Activated naive CD4-positive, alpha-beta T cell treated with anti-CD3 and anti-CD28 coated beads for 36 hours (primary cell): Measurements from ENCODE around the gene TANC1. TPM values are rescaled to one million over a fixed set of nuclear protein-coding genes. Genes with fewer than 3 reads are reported as not detected.

Experiments used
- CTCF ChIA-PET: fragments of 350-600 bp; sonication (Branson Sonifier 250); formaldehyde crosslinking; loops from one replicate; lab custom pipeline; 2021; ENCODE audit warnings: antibody characterized with exemption; lab: Charles Lee
- DNase-seq: peaks from one replicate; pipeline ENCODE4 v3.0.0-alpha.2; 2020
- H3K27ac Mint-ChIP-seq: one replicate; pipeline ENCODE4 v1.8.0; 2021; ENCODE audit warnings: mild to moderate bottlenecking, mixed read lengths
- H3K27me3 Mint-ChIP-seq: one replicate; pipeline ENCODE4 v1.8.0; 2021; ENCODE audit warnings: low read depth, mixed read lengths
- H3K36me3 Mint-ChIP-seq: one replicate; pipeline ENCODE4 v1.8.0; 2021; ENCODE audit warnings: low read depth, mixed read lengths
- H3K4me1 Mint-ChIP-seq: one replicate; pipeline ENCODE4 v1.8.0; 2021; ENCODE audit warnings: low read depth, mixed read lengths
- H3K4me3 Mint-ChIP-seq: one replicate; pipeline ENCODE4 v1.8.0; 2021; ENCODE audit warnings: mild to moderate bottlenecking, moderate library complexity, mixed read lengths
- H3K9me3 Mint-ChIP-seq: one replicate; pipeline ENCODE4 v1.8.0; 2021; ENCODE audit warnings: mixed read lengths
- intact Hi-C: fragments of 100-400 bp; cut with micrococcal nuclease; formaldehyde crosslinking; loops from one replicate; pipeline ENCODE4 v1.15.1; 2023
- total RNA-seq, 2 experiments: library from RNA; stranded (reverse); gene quantifications; one replicate each; pipeline ENCODE4 v1.2.3, GENCODE V29; 2021

TANC1 gene
- total RNA-seq, 2 experiments from 2014 or later = 2.0 to 2.3 TPM

DNA sequence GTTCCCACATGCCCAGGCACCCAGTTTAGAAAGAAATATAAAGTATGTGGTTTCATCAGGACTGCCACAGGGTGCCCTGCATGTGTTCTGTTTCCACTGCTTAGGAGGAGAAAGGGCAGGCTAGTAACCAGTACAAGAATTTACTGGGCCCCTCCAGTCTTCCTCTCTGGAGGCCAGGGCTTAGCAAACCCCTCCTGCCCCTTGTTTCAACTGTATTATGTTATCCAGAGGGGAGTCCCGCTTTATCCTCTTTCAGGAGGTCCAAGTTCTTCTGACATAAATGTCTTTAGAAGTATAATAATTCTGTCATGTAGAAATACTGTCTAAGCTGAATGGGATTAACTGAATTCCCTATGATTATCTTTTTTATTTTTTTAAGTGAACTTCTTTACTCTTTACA, 185.9 kb downstream of the TANC1 start:
- intact Hi-C loops = loop anchor here (5.0 kb wide), 1 partner anchor 133 kb away; the partner anchor contains the start of gene WDSUB1
- H3K27me3 Mint-ChIP-seq = no peaks in the 10 kb centered on the region
- CTCF ChIA-PET = no interaction called here
- no peaks in the 10 kb centered on the region for H3K36me3 Mint-ChIP-seq
- no peak overlapping the region for H3K4me3 Mint-ChIP-seq
- peaks cover 18% of the 10 kb centered on the region for H3K4me1 Mint-ChIP-seq
- no peaks in the 10 kb centered on the region for H3K9me3 Mint-ChIP-seq
- DNase-seq = no peak
- no peak overlapping the region for H3K27ac Mint-ChIP-seq

DNA sequence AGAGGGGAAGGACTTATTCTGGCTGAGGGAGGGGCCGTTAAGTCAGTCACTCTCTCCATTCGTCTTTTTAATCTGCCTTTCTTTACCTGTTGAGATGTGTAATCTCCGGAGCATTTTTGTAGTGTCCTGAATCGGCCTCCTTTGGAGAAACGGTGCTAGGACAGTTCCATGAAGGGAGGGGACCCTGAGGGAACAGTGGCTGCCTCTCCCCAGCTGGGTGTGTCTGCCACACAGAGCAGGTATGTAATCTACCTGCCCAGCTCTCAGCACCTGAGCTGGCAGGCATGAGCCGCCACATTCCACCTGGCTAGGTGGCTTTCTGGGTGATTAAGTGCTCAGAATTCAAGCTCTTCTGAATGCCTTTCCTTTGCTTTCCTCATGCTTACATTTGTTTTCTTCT, 186.9 kb downstream of the TANC1 start:
- CTCF ChIA-PET = interaction anchor here (0.7 kb wide), 1 partner anchor 8 kb away, joined by 5 read pairs; no protein-coding TSS in a partner anchor
- Mint-ChIP-seq H3K27me3 (no peaks in the 10 kb centered on the region), H3K4me1 (peaks cover 18% of the 10 kb centered on the region), H3K27ac (no peak overlapping the region), H3K4me3 (no peak overlapping the region), H3K9me3 (no peaks in the 10 kb centered on the region), H3K36me3 (no peaks in the 10 kb centered on the region)
- DNase-seq = no peak
- intact Hi-C loops = no loop called here

DNA sequence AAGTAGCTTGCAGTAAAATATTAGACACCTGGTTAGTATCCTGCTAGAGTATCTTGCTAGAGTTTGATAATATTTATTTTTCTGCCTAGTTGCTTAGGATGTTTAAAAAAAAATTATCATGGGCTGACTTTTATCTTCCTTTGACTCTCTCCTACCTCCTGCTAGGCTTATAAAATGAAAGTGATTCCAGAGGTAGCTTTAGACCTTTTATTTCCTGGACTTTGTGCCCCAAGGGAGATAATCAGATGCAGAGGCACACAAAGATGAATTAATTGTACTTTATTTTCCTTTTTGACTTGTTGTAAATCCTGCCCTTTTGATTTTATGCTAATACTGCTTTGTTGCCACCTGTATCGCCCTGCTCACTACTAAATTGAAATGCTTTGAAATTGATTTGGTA, 187.4 kb downstream of the TANC1 start:
- DNase-seq = no peak
- Mint-ChIP-seq H3K4me1 (peaks cover 22% of the 10 kb centered on the region), H3K36me3 (no peaks in the 10 kb centered on the region), H3K4me3 (no peak overlapping the region), H3K27me3 (no peaks in the 10 kb centered on the region), H3K9me3 (no peaks in the 10 kb centered on the region), H3K27ac (no peak overlapping the region)
- CTCF ChIA-PET = no interaction called here
- intact Hi-C loops = no loop called here

DNA sequence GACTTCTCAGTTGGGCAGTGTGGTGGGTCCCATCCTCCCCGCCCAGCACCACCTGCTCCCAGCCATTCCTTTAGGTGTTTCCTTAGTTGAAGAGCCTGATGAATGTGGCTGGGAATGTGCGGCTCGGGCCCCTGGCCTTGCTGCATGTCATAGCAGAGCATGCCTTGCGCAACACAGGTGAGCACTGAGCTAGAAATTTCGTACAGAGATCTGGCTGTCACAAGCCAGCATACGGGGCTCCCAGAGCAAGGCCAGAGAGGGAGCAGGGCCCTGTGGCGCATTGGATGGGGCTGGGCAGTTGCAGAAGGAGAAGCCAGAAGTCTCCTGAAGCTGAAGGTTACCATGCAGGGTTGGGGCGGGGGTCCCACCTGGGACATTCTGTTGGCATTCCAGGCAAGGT, 188.4 kb downstream of the TANC1 start:
- peaks cover 27% of the 10 kb centered on the region for H3K4me1 Mint-ChIP-seq
- no peak overlapping the region for H3K27ac Mint-ChIP-seq
- intact Hi-C loops = no loop called here
- DNase-seq = no peak
- no peak overlapping the region for H3K4me3 Mint-ChIP-seq
- no peaks in the 10 kb centered on the region for H3K9me3 Mint-ChIP-seq
- no peaks in the 10 kb centered on the region for H3K36me3 Mint-ChIP-seq
- CTCF ChIA-PET = no interaction called here
- H3K27me3 Mint-ChIP-seq = no peaks in the 10 kb centered on the region

DNA sequence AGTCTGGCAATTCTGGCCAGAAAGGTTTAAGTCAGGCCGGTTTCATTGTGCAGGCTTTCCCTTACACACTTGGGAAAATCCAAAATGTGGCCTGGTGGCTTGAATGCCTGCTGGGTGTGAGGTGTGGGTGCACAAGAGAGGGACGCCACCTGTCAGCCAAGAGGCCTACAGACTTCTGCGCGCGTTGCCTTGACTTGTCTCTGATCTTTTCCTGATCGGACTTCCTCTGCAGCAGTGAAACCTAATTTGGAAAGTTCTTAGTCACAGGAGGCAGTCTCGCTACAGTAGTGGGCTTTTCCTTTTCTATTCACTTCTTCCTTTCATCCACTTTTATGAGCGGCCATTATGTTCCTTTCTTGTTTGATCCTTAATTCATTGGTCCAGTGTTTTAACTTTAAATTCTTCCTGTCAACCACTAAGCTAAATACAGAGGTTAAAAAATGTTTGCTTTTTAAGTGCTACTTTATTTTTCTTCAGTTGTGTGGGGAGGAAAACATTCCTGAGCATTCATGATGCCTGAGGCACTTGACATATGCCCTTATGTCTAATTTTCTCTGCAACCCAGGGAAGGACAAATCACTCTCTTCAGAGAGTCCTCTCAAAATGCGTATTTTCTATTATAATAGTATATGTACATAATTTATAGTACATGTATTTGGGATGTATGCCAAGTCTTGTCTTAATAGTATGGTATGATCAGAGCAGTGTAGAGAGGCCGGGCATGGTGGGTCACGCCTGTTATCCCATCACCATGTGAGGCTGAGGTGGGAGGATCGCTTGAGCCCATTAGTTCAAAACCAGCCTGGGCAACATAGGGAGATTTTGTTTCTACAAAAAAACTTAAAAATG, 189.1 kb downstream of the TANC1 start:
- intact Hi-C loops = no loop called here
- no peak overlapping the region for H3K4me3 Mint-ChIP-seq
- no peaks in the 10 kb centered on the region for H3K36me3 Mint-ChIP-seq
- H3K9me3 Mint-ChIP-seq = no peaks in the 10 kb centered on the region
- H3K27ac Mint-ChIP-seq = no peak overlapping the region
- H3K27me3 Mint-ChIP-seq = no peaks in the 10 kb centered on the region
- CTCF ChIA-PET = no interaction called here
- DNase-seq = peak; percentile 64
- peaks cover 27% of the 10 kb centered on the region for H3K4me1 Mint-ChIP-seq

DNA sequence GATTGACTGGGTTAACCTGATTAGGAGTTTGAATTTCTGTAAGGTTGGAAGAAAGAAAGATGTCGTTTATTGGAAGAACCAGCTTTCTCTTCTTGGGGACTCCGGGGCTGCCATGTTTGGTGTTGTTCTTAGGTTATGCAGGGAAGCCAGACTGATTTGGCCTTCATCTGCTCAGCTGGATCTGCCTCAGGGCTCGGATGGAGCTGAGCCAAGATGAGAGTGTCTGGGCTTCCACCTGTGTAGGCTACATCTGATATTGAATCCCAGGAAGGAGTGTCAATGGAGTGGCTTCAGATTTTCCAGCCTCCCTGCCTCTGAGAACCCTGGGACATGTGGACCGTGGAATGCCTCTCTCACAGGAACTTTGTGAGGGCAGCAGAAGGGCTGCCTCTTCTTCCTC, 192.0 kb downstream of the TANC1 start:
- no peak overlapping the region for H3K27ac Mint-ChIP-seq
- H3K36me3 Mint-ChIP-seq = no peaks in the 10 kb centered on the region
- no peaks in the 10 kb centered on the region for H3K27me3 Mint-ChIP-seq
- CTCF ChIA-PET = interaction anchor here (0.9 to 1.0 kb wide), 2 partner anchors 42 to 262 kb away, joined by 3 read pairs; no protein-coding TSS in a partner anchor
- no peak overlapping the region for H3K4me3 Mint-ChIP-seq
- no peaks in the 10 kb centered on the region for H3K9me3 Mint-ChIP-seq
- intact Hi-C loops = no loop called here
- peaks cover 15% of the 10 kb centered on the region for H3K4me1 Mint-ChIP-seq
- no peak for DNase-seq

DNA sequence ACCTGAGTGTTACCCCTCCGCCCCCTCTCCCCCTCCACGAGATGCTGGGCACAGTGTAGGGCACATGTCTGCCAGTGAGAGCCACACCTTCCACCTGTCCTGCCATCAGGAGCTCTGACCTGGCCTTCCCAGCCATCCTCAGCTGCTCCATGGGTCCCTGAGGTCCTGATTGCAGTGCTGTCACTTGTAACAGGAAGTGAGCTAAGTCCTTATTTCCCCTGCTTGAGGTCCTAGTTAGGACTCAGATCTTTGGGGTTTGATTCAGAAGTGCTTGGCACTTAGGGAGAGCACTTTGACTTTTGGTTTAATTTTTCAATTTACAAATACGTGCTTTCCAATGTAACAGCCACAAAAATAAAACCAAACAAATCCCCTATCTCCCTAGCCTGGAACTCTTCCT, 192.5 kb downstream of the TANC1 start:
- intact Hi-C loops = no loop called here
- Mint-ChIP-seq H3K4me1 (peaks cover 15% of the 10 kb centered on the region), H3K4me3 (no peak overlapping the region), H3K27ac (no peak overlapping the region), H3K9me3 (no peaks in the 10 kb centered on the region), H3K27me3 (no peaks in the 10 kb centered on the region), H3K36me3 (no peaks in the 10 kb centered on the region)
- CTCF ChIA-PET = interaction anchor here (0.9 to 1.0 kb wide), 2 partner anchors 42 to 263 kb away, joined by 3 read pairs; no protein-coding TSS in a partner anchor
- no peak for DNase-seq

DNA sequence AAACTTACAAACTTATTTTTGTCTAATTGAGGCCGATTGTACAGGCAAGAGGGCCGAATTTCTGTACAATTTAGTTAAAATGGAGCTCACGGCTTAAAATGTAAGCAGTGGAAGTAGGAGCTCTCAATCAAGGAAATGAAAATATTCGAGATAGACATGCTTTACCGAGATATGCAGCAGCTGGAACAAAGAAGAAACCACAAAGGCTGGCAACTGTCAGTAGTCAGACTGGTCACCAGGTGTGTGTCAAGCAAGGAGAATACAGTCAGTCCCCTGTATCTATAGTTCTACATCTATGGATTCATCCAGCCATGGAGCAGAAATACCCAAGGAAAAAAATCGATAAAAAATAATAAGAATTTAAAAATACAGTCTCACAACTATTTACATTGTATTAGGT, 195.5 kb downstream of the TANC1 start:
- Mint-ChIP-seq H3K27me3 (no peaks in the 10 kb centered on the region), H3K9me3 (no peaks in the 10 kb centered on the region), H3K36me3 (no peaks in the 10 kb centered on the region), H3K4me3 (no peak overlapping the region), H3K27ac (no peak overlapping the region), H3K4me1 (peaks cover 9% of the 10 kb centered on the region)
- no peak for DNase-seq
- intact Hi-C loops = no loop called here
- CTCF ChIA-PET = interaction anchor here (0.9 to 1.0 kb wide), 2 partner anchors 9 to 12 kb away, joined by 3 to 5 read pairs; no protein-coding TSS in a partner anchor

DNA sequence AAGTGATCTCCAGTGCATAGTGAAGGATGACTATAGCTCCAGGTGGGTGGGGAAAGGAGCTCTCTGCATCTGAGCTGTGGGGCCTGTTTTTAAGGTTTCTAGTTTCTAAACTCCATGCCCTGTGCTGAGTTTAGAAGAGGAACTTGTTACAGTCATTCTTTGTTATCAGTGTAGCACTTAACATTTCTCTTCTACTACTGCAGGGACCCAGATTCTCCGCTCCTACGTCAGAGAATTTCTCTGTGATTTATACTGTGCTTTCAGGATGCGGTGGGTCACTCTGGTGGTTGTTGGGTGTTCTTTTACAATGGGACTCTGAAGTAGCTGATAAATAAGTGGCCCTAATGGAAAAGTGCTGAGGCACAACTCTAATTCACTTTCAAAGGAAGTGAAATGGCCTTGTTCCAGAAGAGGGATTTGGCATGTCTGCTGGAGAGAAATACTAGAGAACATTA, 196.0 kb downstream of the TANC1 start:
- CTCF ChIA-PET = interaction anchor here (1.2 kb wide), 1 partner anchor 46 kb away, joined by 3 read pairs; no protein-coding TSS in a partner anchor
- Mint-ChIP-seq H3K36me3 (no peaks in the 10 kb centered on the region), H3K4me3 (no peak overlapping the region), H3K9me3 (no peaks in the 10 kb centered on the region), H3K27ac (no peak overlapping the region), H3K27me3 (no peaks in the 10 kb centered on the region), H3K4me1 (peaks cover 9% of the 10 kb centered on the region)
- intact Hi-C loops = no loop called here
- DNase-seq = no peak

DNA sequence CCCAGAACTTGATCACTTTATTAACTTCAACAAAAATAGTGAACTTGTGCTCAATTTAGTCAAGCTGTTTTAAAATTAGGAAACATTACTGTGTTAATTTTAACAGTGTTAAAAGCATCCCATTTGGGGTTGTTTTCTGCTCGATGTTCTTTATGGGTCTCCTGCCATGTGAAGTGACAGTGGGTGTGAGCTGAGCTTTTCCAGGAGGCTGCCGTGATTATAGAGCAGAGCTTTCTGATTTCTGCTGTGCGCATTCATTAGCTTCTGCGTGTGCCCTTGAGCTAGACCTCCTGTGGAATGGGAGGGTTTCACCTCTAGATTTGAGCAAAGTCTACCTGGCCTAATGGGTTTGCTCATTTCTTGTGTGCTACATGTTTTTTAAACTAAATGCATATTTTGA, 196.6 kb downstream of the TANC1 start:
- Mint-ChIP-seq H3K4me1 (peaks cover 9% of the 10 kb centered on the region), H3K9me3 (no peaks in the 10 kb centered on the region), H3K36me3 (no peaks in the 10 kb centered on the region), H3K27ac (no peak overlapping the region), H3K27me3 (no peaks in the 10 kb centered on the region), H3K4me3 (no peak overlapping the region)
- CTCF ChIA-PET = interaction anchor here (1.2 kb wide), 1 partner anchor 46 kb away, joined by 3 read pairs; no protein-coding TSS in a partner anchor
- no peak for DNase-seq
- intact Hi-C loops = no loop called here

DNA sequence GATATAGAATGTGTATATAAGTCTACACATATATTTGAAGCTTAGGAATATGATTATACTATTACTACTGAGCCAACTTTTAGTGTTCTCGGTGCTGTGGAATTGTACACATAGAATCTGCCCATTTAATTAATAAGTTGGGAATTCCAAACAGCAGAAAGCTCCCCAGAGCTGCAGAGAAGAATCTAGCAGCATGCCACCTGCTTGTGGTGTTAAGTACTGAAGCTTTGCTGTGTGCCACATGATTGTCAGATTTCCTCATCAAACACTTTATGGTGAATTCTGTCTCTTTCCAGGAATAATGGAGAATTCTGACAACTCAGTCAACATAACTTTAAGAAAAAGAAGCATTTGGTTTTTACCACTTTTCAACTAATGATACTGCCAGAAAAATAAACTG, 200.3 kb downstream of the TANC1 start:
- Mint-ChIP-seq H3K4me3 (no peak overlapping the region), H3K27ac (no peak overlapping the region), H3K36me3 (no peaks in the 10 kb centered on the region), H3K4me1 (no peaks in the 10 kb centered on the region), H3K27me3 (no peaks in the 10 kb centered on the region), H3K9me3 (no peaks in the 10 kb centered on the region)
- no peak for DNase-seq
- intact Hi-C loops = no loop called here
- CTCF ChIA-PET = interaction anchor here (1.0 kb wide), 1 partner anchor 65 kb away, joined by 3 read pairs; no protein-coding TSS in a partner anchor

DNA sequence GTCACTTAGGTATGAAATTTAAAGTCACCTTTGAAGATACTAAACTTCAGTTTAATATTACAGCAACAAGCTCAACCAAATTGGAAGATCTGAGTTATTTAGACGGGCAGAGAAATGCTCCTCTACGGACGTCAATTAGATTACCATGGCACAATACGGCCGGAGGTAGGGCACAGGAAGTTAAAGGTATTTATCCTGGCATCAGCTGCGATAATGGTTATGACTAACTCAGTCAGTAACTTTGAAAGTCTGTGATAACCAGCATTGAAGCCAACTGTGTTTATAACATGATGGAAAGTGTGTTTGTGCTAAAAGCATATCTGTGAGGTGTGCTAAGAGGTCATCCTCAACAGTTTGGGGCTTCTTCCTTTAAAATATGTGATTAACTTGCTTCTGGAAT, 200.7 kb downstream of the TANC1 start:
- H3K27me3 Mint-ChIP-seq = no peaks in the 10 kb centered on the region
- no peaks in the 10 kb centered on the region for H3K9me3 Mint-ChIP-seq
- H3K27ac Mint-ChIP-seq = no peak overlapping the region
- intact Hi-C loops = no loop called here
- H3K36me3 Mint-ChIP-seq = no peaks in the 10 kb centered on the region
- no peaks in the 10 kb centered on the region for H3K4me1 Mint-ChIP-seq
- H3K4me3 Mint-ChIP-seq = no peak overlapping the region
- CTCF ChIA-PET = no interaction called here
- no peak for DNase-seq

DNA sequence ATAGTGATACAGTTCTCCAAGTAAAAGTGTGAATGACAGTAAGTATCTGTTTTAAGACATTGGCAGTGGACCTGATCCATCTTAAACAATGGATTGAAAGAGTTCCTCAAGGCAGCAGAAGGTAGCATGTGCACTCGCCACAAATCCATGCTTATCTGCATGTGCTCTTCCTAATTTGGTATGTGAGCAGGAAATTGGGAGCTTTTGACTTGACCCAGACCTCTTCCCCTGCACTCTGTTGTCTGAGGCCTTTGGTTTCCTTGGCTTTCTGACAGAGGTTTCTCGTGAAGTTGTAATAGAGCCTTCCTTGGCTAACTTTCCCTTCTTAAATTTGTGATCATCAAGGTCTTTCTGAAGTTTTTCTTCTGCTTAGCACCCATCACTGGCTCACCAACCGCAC, 204.0 kb downstream of the TANC1 start:
- H3K27me3 Mint-ChIP-seq = no peaks in the 10 kb centered on the region
- no peak for DNase-seq
- H3K4me1 Mint-ChIP-seq = no peaks in the 10 kb centered on the region
- H3K36me3 Mint-ChIP-seq = no peaks in the 10 kb centered on the region
- H3K9me3 Mint-ChIP-seq = no peaks in the 10 kb centered on the region
- no peak overlapping the region for H3K27ac Mint-ChIP-seq
- no peak overlapping the region for H3K4me3 Mint-ChIP-seq
- intact Hi-C loops = no loop called here
- CTCF ChIA-PET = no interaction called here
